Heart right ventricle (tissue), 16 donors: ENCODE data around the gene ULK4. TPM values are rescaled to one million over a fixed set of nuclear protein-coding genes. Genes with fewer than 3 reads are reported as not detected.

ENCODE experiments used
- ATAC-seq, 8 donors: fragments of 200-7000 bp; cut with Tn5 transposase; one replicate each; pipeline ENCODE4 v1.9.1; 2020; ENCODE audit warnings: mild to moderate bottlenecking in 8 of 8, moderate library complexity in 8 of 8, moderate number of reproducible peaks in 1 of 8
- DNase-seq, 2 donors: peaks; one replicate each; pipeline ENCODE4 v3.0.0-alpha.2; 2020
- H3K27ac ChIP-seq, 10 donors: fragments of 200-600 bp; sonication (generic) in 2 of 10; one replicate each; pipeline versions ENCODE4 v1.5.0 to v1.8.0; 2020 to 2022; ENCODE audit warnings: mild to moderate bottlenecking in 3 of 10
- H3K27me3 ChIP-seq, 7 donors: fragments of 200-600 bp; one replicate each; pipeline ENCODE4 v1.8.0; 2021 to 2022; ENCODE audit warnings: mild to moderate bottlenecking in 2 of 7
- H3K36me3 ChIP-seq, 9 donors: fragments of 200-600 bp; sonication (generic) in 1 of 9; one replicate each; pipeline versions ENCODE4 v1.5.0 to v1.8.0; 2020 to 2022; ENCODE audit warnings: mild to moderate bottlenecking in 2 of 9
- H3K4me1 ChIP-seq, 9 donors: fragments of 200-600 bp; sonication (generic) in 1 of 9; one replicate each; pipeline versions ENCODE4 v1.5.0 to v1.8.0; 2020 to 2022; ENCODE audit warnings: mild to moderate bottlenecking in 4 of 9
- H3K4me3 ChIP-seq, 10 donors: fragments of 200-600 bp; sonication (generic) in 2 of 10; one replicate each; pipeline versions ENCODE4 v1.5.0 to v1.8.0; 2020 to 2022; ENCODE audit warnings: mild to moderate bottlenecking in 7 of 10, moderate library complexity in 2 of 10
- H3K9me3 ChIP-seq, 11 donors: fragments of 200-600 bp in 10 of 11; sonication (generic) in 2 of 11; one replicate each; pipeline versions ENCODE4 v1.5.0 to v1.8.0; 2013 to 2022; ENCODE audit warnings: mild to moderate bottlenecking in 2 of 11, control low read depth in 1 of 11, moderate library complexity in 1 of 11
- WGBS, 2 donors: extraction: QIAGEN DNeasy Blood & Tissue Kit; methylation state at CpG; one replicate each; pipeline ENCODE4 v1.1.7; 2013; ENCODE audit warnings: inconsistent platforms in 1 of 2; 5-methylcytosine and 5-hydroxymethylcytosine counted together
- intact Hi-C, 10 donors: fragments of 100-400 bp; cut with DNase I; formaldehyde crosslinking; loops; one replicate each; pipeline versions ENCODE4 v1.11.1 to v1.14.2; 2022
- polyA plus RNA-seq, 2 donors: library from polyadenylated mRNA; stranded (reverse); fragments of 200-250 nt; gene quantifications; one replicate each; pipeline ENCODE4 v1.2.3, GENCODE V29; 2013
- total RNA-seq, 10 donors: library from RNA; stranded (reverse); fragmentation: NEBNext Ultra II Directional in 3 of 10; extraction: Animal tissue kit (Norgen Biotek cat#: 25700) in 3 of 10; gene quantifications; one replicate each; pipeline versions ENCODE4 v1.2.1 to v1.2.4, GENCODE V29; 2021 to 2023
- TF ChIP-seq, protein P1 (sequence below), 9 donors: fragments of 200-600 bp; sonication (generic) in 2 of 9; IDR thresholded peaks; one replicate each; pipeline versions ENCODE4 v1.5.0 to v1.8.0; 2021 to 2022; ENCODE audit warnings: antibody characterized with exemption in 9 of 9, mild to moderate bottlenecking in 5 of 9, moderate library complexity in 1 of 9
- donor health status: Arrhythmogenic right ventricular cardiomyopathy.
- donor health status: ischemic (EF 13 %, LVEDD 7.1; RV severe dilation, severe dysfunction).
- donor health status: healthy with polysubstance abuse.
- donor health status: DM: no; HTN: yes; CAD: no.
- donor health status: DM: no; HTN: no; CAD: no.
- donor health status: ischemic (EF 25% LVEDD 6.9; RV normal size, moderate dysfunction).
- donor health status: ischemic (EF 25% LVEDD 5.7; RV mildly dilated, moderate dysfunction).
- donor health status: healthy.
- donor health status: DM: yes; HTN: yes; CAD: no.
- donor health status: Ischemic cardiomyopathy.
- donor health status: ischemic (EF 35%, LVEDD 5.7; RV mildly dilated, moderate dysfunction).
- donor health status: nonischemic (EF 11% LVEDD 7.7; RV severe dilation, severe dysfunction).
- donor health status: DM: yes; HTN: yes; CAD: no.
- donor health status: PGD.
- donor health status: ischemic (EF 29% LVEDD 5.4; RV normal size, mild dysfunction).
- donor health status: nonischemic (EF 23%, LVEDD 6.1; RV moderate dilation, normal function).

ULK4 gene
- total and polyA plus RNA-seq, 12 donors, result 1.4 to 11.4 (median 2.6) TPM

DNA sequence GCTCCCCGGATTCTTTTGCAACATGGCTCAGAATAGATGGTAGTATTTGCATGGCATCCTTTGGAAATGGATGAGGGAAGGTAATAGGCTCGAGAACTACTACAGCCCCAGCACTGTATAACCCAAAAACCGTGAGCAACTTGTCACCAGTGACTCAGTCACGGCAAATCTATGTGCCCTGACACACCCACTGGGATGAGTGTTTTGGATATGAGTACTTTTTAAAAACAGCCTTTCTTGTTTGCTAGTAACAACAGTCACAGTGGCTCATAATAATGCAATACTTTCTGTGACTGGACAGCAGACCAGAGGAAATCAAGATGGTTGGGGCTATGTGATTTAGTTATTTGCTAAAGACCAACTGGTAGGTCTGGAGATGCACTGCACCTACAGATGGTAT lies 299.6 kb downstream of the ULK4 start:
- H3K9me3 ChIP-seq, result peaks cover 0 to 28% (median 0%) of the 10 kb centered on the region in 11 donors
- ATAC-seq (no peak), DNase-seq (no peak)
- H3K36me3 ChIP-seq, result peaks cover 0 to 15% (median 0%) of the 10 kb centered on the region in 9 donors
- WGBS, 2 donors, result 89 to 94% methylated on average over 4 of the region's 4 CpGs
- H3K4me1 ChIP-seq, result no peaks in the 10 kb centered on the region
- intact Hi-C loops, result no loop called here
- no peak overlapping the region for H3K27ac ChIP-seq
- TF ChIP-seq, protein P1, sequence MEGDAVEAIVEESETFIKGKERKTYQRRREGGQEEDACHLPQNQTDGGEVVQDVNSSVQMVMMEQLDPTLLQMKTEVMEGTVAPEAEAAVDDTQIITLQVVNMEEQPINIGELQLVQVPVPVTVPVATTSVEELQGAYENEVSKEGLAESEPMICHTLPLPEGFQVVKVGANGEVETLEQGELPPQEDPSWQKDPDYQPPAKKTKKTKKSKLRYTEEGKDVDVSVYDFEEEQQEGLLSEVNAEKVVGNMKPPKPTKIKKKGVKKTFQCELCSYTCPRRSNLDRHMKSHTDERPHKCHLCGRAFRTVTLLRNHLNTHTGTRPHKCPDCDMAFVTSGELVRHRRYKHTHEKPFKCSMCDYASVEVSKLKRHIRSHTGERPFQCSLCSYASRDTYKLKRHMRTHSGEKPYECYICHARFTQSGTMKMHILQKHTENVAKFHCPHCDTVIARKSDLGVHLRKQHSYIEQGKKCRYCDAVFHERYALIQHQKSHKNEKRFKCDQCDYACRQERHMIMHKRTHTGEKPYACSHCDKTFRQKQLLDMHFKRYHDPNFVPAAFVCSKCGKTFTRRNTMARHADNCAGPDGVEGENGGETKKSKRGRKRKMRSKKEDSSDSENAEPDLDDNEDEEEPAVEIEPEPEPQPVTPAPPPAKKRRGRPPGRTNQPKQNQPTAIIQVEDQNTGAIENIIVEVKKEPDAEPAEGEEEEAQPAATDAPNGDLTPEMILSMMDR (IDR thresholded peaks at IDR 0.05), result no peak
- no peak overlapping the region for H3K4me3 ChIP-seq
- no peaks in the 10 kb centered on the region for H3K27me3 ChIP-seq

DNA sequence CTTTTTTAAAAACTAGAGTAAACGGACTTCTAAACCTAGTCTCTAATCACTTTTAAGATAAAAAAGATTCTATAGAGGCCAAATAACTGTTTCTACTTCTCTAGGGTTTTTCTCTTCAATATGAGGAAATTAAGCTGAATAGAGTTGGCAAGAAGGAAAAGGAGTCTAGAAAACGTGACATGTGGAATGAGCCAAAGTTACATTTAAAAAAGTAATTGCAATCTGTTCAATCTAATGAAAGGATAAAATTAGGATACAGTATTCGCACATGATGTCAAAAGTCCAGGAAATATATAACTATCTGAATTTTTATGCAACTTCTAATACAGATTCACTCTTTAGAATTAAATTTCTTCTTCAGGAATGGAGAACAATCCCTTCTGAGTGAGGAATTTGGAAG lies 300.1 kb downstream of the ULK4 start:
- intact Hi-C loops, result no loop called here
- Histone ChIP-seq H3K4me1 (no peaks in the 10 kb centered on the region), H3K27me3 (no peaks in the 10 kb centered on the region), H3K36me3 (peaks cover 0 to 15% (median 0%) of the 10 kb centered on the region in 9 donors), H3K27ac (no peak overlapping the region), H3K9me3 (peaks cover 0 to 28% (median 0%) of the 10 kb centered on the region in 11 donors), H3K4me3 (no peak overlapping the region)
- TF ChIP-seq, protein P1 (IDR thresholded peaks at IDR 0.05), result no peak
- DNase-seq (no peak), ATAC-seq (no peak)
- WGBS, 2 donors, result 81 to 83% methylated on average over 3 of the region's 3 CpGs

DNA sequence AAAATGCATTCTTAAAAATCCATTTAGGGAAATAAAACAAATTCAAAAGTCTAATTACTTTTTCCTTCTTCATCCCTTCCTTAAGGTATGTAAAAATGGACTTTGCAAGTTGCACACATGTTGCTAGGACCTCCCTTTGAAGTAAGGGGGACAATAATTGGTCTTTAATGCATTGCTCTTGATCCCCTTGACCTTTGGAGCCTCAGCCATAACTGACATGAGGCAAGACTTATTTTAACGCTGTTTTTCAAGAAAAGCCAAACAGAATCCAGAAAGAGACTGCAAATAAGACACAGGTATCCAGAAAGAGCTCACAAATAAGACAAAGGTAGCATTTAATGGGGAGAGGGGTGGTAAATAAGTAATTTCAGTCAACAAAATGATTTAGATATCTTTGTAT lies 301.4 kb downstream of the ULK4 start:
- Histone ChIP-seq H3K4me3 (no peak overlapping the region), H3K4me1 (no peaks in the 10 kb centered on the region), H3K27me3 (no peaks in the 10 kb centered on the region), H3K9me3 (peaks cover 0 to 21% (median 0%) of the 10 kb centered on the region in 11 donors), H3K27ac (no peak overlapping the region), H3K36me3 (peaks cover 0 to 12% (median 0%) of the 10 kb centered on the region in 9 donors)
- DNase-seq (no peak), ATAC-seq (no peak)
- intact Hi-C loops, result no loop called here
- TF ChIP-seq, protein P1 (IDR thresholded peaks at IDR 0.05), result no peak
- 83 to 95% methylated on average over 1 of the region's 1 CpG for WGBS, 2 donors

DNA sequence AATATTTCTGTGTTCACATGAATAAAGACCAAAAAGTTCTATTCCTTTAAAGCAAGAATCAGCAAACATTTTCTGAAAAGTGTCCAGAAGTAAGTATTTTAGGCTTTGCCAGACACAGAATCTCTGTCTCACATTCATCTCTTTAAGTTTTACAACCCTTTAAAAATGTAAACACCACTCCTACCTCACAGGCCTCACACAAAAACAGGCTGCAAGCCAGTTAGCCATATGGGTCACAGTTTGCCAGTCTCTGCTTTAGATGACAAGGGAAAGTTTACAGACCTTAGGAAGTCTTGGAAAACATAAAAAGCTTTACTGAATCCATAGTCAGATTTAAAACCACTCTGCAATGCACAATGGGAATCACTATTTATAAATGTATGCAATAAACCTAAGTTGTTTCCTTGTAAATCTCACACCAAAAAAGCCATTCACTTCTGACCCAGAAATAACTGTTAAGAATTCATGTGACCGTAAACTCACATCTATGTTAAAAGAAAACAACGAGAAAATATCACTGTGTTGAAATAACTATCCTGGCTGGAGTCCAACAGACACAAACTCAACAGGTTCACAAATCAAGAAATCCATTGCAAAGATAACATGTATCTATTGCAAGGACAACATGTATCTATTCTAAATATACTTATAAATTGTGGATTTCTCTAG lies 308.2 kb downstream of the ULK4 start:
- H3K27me3 ChIP-seq, result no peaks in the 10 kb centered on the region
- ATAC-seq (no peak), DNase-seq (no peak)
- H3K27ac ChIP-seq, result no peak overlapping the region
- no peaks in the 10 kb centered on the region for H3K36me3 ChIP-seq
- WGBS, 2 donors, result 47 to 54% methylated on average over 2 of the region's 2 CpGs
- intact Hi-C loops, result no loop called here
- peaks cover 0 to under 1% (median 0%) of the 10 kb centered on the region in 11 donors for H3K9me3 ChIP-seq
- H3K4me3 ChIP-seq, result no peak overlapping the region
- H3K4me1 ChIP-seq, result no peaks in the 10 kb centered on the region
- TF ChIP-seq, protein P1 (IDR thresholded peaks at IDR 0.05), result no peak
